ENCODE measurements around the gene IL12RB2.

GRCh38 chr1:67368046-67368514 lies 60.4 kb downstream of the IL12RB2 start:
- TF ChIP-seq EZH2 (IDR thresholded peaks at IDR 0.05; ENCODE audit: low read length, missing control alignments) (no peak), CTCF (conservative IDR thresholded peaks at IDR 0.05 in 1 of 2, IDR thresholded peaks at IDR 0.05 in 1 of 2; ENCODE audit: low read depth in 1 of 2, low read length in 2 of 2) (no peak)
